H1 (cell line): Measurements from ENCODE around the gene ADARB2. TPM values are rescaled to one million over a fixed set of nuclear protein-coding genes. Genes with fewer than 3 reads are reported as not detected.

ENCODE experiments used
- EZH2 ChIP-seq: fragments of 200-600 bp; sonication (generic); IDR thresholded peaks from 2 replicates; pipeline ENCODE4 v1.7.1; 2012; ENCODE audit warnings: low read depth, mild to moderate bottlenecking, moderate library complexity, low read length, inconsistent platforms; ENCODE audit not compliant: severe bottlenecking
- NANOG ChIP-seq: IDR thresholded peaks from 2 replicates; pipeline ENCODE4 v1.6.1; 2011; ENCODE audit warnings: low read length, low read depth, mild to moderate bottlenecking, inconsistent platforms; ENCODE audit not compliant: insufficient read depth, poor library complexity, severe bottlenecking
- PHF8 ChIP-seq: fragments of 200-600 bp; sonication (generic); conservative IDR thresholded peaks from 2 replicates; pipeline ENCODE4 v1.7.1; 2012; ENCODE audit warnings: low read depth, mild to moderate bottlenecking, inconsistent platforms, low read length, moderate library complexity
- polyA plus RNA-seq, 7 experiments: library from polyadenylated mRNA; depleted of rRNA in 3 of 7; stranded (reverse) in 5 of 7; unstranded in 2 of 7; fragments of >200 nt in 5 of 7; fragments of 200-250 nt in 2 of 7; gene quantifications; 1 replicate in 5 of 7; 2 replicates in 1 of 7; 4 replicates in 1 of 7; pipeline versions ENCODE4 v1.2.1 to v1.2.3, GENCODE V29; 2011 to 2013; ENCODE audit warnings: missing spikeins in 2 of 7, mixed read lengths in 2 of 7
- total RNA-seq: library from RNA; stranded (reverse); fragmentation: NEBNext Ultra II Directional; extraction: Animal tissue kit (Norgen Biotek cat#: 25700); gene quantifications from 2 replicates; pipeline ENCODE4 v1.2.1, GENCODE V29; 2021
- TF ChIP-seq, protein P1 (sequence below): fragments of 300-600 bp; sonication (generic); IDR thresholded peaks from 2 replicates; pipeline ENCODE4 v1.7.1; 2012; ENCODE audit warnings: low read length, moderate library complexity, mild to moderate bottlenecking, inconsistent platforms; ENCODE audit not compliant: insufficient replicate concordance

Gene ADARB2
- total and polyA plus RNA-seq, 2 of the 8 experiments (the other 6 are each of a cell fraction or from before 2014, with no cell fraction given), result 2.2 to 2.8 TPM

DNA sequence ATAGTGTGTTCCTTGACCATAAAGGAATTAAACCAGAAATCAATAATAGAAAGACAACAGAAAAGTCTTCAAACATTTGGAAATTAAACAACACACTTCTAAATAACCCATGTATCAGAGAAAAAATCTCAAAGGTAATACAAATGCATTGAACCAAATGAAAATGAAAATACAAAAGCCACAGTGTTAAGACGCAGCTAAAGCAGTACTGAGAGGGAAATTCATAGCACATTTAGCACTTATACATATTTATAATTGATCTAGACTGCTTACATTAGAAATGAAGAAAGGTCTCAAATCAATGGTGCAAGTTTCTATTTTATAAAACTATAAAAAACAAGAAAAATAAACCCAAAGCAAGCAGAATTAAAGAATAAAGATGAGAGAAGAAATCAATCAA is 306.1 kb downstream of the ADARB2 start (continued):
- TF ChIP-seq, protein P1, sequence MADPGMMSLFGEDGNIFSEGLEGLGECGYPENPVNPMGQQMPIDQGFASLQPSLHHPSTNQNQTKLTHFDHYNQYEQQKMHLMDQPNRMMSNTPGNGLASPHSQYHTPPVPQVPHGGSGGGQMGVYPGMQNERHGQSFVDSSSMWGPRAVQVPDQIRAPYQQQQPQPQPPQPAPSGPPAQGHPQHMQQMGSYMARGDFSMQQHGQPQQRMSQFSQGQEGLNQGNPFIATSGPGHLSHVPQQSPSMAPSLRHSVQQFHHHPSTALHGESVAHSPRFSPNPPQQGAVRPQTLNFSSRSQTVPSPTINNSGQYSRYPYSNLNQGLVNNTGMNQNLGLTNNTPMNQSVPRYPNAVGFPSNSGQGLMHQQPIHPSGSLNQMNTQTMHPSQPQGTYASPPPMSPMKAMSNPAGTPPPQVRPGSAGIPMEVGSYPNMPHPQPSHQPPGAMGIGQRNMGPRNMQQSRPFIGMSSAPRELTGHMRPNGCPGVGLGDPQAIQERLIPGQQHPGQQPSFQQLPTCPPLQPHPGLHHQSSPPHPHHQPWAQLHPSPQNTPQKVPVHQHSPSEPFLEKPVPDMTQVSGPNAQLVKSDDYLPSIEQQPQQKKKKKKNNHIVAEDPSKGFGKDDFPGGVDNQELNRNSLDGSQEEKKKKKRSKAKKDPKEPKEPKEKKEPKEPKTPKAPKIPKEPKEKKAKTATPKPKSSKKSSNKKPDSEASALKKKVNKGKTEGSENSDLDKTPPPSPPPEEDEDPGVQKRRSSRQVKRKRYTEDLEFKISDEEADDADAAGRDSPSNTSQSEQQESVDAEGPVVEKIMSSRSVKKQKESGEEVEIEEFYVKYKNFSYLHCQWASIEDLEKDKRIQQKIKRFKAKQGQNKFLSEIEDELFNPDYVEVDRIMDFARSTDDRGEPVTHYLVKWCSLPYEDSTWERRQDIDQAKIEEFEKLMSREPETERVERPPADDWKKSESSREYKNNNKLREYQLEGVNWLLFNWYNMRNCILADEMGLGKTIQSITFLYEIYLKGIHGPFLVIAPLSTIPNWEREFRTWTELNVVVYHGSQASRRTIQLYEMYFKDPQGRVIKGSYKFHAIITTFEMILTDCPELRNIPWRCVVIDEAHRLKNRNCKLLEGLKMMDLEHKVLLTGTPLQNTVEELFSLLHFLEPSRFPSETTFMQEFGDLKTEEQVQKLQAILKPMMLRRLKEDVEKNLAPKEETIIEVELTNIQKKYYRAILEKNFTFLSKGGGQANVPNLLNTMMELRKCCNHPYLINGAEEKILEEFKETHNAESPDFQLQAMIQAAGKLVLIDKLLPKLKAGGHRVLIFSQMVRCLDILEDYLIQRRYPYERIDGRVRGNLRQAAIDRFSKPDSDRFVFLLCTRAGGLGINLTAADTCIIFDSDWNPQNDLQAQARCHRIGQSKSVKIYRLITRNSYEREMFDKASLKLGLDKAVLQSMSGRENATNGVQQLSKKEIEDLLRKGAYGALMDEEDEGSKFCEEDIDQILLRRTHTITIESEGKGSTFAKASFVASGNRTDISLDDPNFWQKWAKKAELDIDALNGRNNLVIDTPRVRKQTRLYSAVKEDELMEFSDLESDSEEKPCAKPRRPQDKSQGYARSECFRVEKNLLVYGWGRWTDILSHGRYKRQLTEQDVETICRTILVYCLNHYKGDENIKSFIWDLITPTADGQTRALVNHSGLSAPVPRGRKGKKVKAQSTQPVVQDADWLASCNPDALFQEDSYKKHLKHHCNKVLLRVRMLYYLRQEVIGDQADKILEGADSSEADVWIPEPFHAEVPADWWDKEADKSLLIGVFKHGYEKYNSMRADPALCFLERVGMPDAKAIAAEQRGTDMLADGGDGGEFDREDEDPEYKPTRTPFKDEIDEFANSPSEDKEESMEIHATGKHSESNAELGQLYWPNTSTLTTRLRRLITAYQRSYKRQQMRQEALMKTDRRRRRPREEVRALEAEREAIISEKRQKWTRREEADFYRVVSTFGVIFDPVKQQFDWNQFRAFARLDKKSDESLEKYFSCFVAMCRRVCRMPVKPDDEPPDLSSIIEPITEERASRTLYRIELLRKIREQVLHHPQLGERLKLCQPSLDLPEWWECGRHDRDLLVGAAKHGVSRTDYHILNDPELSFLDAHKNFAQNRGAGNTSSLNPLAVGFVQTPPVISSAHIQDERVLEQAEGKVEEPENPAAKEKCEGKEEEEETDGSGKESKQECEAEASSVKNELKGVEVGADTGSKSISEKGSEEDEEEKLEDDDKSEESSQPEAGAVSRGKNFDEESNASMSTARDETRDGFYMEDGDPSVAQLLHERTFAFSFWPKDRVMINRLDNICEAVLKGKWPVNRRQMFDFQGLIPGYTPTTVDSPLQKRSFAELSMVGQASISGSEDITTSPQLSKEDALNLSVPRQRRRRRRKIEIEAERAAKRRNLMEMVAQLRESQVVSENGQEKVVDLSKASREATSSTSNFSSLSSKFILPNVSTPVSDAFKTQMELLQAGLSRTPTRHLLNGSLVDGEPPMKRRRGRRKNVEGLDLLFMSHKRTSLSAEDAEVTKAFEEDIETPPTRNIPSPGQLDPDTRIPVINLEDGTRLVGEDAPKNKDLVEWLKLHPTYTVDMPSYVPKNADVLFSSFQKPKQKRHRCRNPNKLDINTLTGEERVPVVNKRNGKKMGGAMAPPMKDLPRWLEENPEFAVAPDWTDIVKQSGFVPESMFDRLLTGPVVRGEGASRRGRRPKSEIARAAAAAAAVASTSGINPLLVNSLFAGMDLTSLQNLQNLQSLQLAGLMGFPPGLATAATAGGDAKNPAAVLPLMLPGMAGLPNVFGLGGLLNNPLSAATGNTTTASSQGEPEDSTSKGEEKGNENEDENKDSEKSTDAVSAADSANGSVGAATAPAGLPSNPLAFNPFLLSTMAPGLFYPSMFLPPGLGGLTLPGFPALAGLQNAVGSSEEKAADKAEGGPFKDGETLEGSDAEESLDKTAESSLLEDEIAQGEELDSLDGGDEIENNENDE, result no peak
- no peak for TF ChIP-seq PHF8
- no peak for TF ChIP-seq EZH2
- TF ChIP-seq NANOG, result no peak
